ENCODE data around the gene NACC1. TPM values are rescaled to one million over a fixed set of nuclear protein-coding genes. Genes with fewer than 3 reads are reported as not detected.

NACC1 gene
- total RNA-seq, 1 donor from 2014 or later = 10.4 TPM

GRCh38 chr19:13076787-13077186 is 41.3 kb upstream of the NACC1 start:
- Histone ChIP-seq H3K4me1 (ENCODE audit: control insufficient read depth in 3 of 3, insufficient read depth in 3 of 3, low read length in 3 of 3) (peaks cover 59 to 79% (median 73%) of the 10 kb centered on the region in 3 donors), H3K27ac (ENCODE audit: low read depth, low read length) (peak overlapping the region; percentile 30), H3K27me3 (ENCODE audit: control insufficient read depth in 3 of 3, insufficient read depth in 3 of 3, low read length in 3 of 3) (no peaks in the 10 kb centered on the region), H3K9me3 (ENCODE audit: control insufficient read depth in 3 of 3, low read length in 3 of 3) (no peaks in the 10 kb centered on the region), H3K4me3 (ENCODE audit: low read length in 3 of 3) (no peak overlapping the region), H3K9ac (ENCODE audit: low read depth in 1 of 3, low read length in 3 of 3) (peak overlapping the region in 2 of 3 donors; percentile 54 to 76), H3K36me3 (ENCODE audit: control insufficient read depth in 3 of 3, insufficient read depth in 3 of 3, low read length in 3 of 3) (peaks cover 36 to 51% (median 49%) of the 10 kb centered on the region in 3 donors)

DNA sequence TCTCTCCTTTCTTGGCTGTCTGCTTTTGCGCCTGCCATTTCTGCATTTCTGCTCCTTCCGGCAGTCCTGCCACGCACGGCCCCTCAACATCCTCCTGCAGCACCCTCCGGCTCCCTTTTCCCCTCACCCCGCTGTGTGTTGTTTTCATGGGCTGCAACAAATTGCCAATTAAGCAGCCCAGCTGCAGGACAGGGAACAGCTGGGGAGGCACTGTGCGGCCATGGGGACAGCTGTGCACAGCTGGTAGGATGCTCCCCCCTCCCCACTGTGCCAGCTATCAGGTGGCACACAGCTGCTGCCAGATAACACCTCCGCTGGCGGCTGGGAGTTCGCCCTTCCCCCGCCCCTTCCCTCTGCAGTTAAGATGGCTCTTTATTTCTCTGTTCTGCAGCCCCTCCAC is 40.8 kb upstream of the NACC1 start:
- Histone ChIP-seq H3K27me3 (ENCODE audit: control insufficient read depth in 3 of 3, insufficient read depth in 3 of 3, low read length in 3 of 3) (no peaks in the 10 kb centered on the region), H3K4me1 (ENCODE audit: control insufficient read depth in 3 of 3, insufficient read depth in 3 of 3, low read length in 3 of 3) (peaks cover 59 to 79% (median 73%) of the 10 kb centered on the region in 3 donors), H3K9me3 (ENCODE audit: control insufficient read depth in 3 of 3, low read length in 3 of 3) (no peaks in the 10 kb centered on the region), H3K36me3 (ENCODE audit: control insufficient read depth in 3 of 3, insufficient read depth in 3 of 3, low read length in 3 of 3) (peaks cover 36 to 54% (median 52%) of the 10 kb centered on the region in 3 donors), H3K4me3 (ENCODE audit: low read length in 3 of 3) (no peak overlapping the region), H3K27ac (ENCODE audit: low read depth, low read length) (peak overlapping the region; percentile 30), H3K9ac (ENCODE audit: low read depth in 1 of 3, low read length in 3 of 3) (peak overlapping the region in 1 of 3 donors; percentile 76)

DNA sequence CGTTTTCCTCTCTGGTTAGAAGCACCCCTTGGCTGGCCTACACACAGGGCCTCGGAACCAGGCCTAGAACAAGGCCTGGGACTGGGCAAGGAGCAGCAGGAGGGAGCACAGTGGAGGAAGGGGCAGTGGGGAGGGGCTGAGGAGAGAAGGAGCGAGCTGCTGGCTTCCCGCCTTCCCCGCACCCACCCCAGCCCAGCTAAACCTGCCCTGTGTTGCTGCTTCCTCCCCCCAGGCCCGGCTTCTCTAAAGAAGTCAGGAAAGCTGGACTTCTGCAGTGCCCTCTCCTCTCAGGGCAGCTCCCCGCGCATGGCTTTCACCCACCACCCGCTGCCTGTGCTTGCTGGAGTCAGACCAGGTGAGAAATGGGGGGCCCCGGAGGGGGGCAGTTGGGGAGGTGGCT is 39.7 kb upstream of the NACC1 start:
- H3K4me1 ChIP-seq (ENCODE audit: control insufficient read depth in 3 of 3, insufficient read depth in 3 of 3, low read length in 3 of 3) = peaks cover 67 to 79% (median 76%) of the 10 kb centered on the region in 3 donors
- H3K36me3 ChIP-seq (ENCODE audit: control insufficient read depth in 3 of 3, insufficient read depth in 3 of 3, low read length in 3 of 3) = peaks cover 36 to 59% (median 57%) of the 10 kb centered on the region in 3 donors
- H3K27ac ChIP-seq (ENCODE audit: low read depth, low read length) = peak overlapping the region; percentile 69
- no peaks in the 10 kb centered on the region for H3K9me3 ChIP-seq (ENCODE audit: control insufficient read depth in 3 of 3, low read length in 3 of 3)
- peak overlapping the region; percentile 21 to 76 (median 25) for H3K9ac ChIP-seq (ENCODE audit: low read depth in 1 of 3, low read length in 3 of 3)
- H3K4me3 ChIP-seq (ENCODE audit: low read length in 3 of 3) = no peak overlapping the region
- no peaks in the 10 kb centered on the region for H3K27me3 ChIP-seq (ENCODE audit: control insufficient read depth in 3 of 3, insufficient read depth in 3 of 3, low read length in 3 of 3)

DNA sequence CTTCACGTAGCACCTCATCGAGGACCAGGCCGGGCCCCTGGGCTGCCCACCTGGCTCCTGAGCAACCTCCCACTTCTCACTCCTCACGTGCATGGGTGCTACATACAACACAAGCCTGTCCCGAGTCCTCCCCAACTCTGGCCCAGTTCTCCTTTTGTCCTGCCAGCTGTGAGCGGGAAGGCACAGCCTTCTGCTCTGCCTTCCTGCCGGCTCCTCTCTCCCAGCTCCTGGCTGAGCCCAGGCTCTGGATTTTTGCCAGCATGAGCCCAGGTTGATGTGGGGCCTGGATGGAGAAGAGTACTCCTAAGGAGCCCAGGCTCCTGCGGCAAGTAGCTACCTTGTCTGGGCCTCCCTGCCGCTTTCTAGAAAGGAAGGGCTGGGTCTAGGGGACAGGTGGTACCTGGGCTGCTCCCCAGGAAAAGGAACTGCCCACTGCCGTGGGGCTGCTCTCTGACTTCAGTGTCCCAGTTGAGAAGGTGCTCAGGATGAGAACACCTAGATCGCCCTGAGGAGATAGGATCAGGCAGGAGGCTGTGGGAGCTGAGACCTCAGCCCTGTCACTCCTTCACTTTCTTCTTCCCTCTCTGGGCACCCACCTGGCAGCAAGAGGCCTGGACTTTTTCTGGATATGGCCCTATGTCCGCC is 39.0 kb upstream of the NACC1 start:
- H3K4me1 ChIP-seq (ENCODE audit: control insufficient read depth in 3 of 3, insufficient read depth in 3 of 3, low read length in 3 of 3) = peaks cover 65 to 77% (median 74%) of the 10 kb centered on the region in 3 donors
- no peaks in the 10 kb centered on the region for H3K27me3 ChIP-seq (ENCODE audit: control insufficient read depth in 3 of 3, insufficient read depth in 3 of 3, low read length in 3 of 3)
- H3K4me3 ChIP-seq (ENCODE audit: low read length in 3 of 3) = peak overlapping the region in 1 of 3 donors; percentile 52
- H3K27ac ChIP-seq (ENCODE audit: low read depth, low read length) = peak overlapping the region; percentile 69
- peak overlapping the region; percentile 38 to 76 (median 48) for H3K9ac ChIP-seq (ENCODE audit: low read depth in 1 of 3, low read length in 3 of 3)
- H3K9me3 ChIP-seq (ENCODE audit: control insufficient read depth in 3 of 3, low read length in 3 of 3) = no peaks in the 10 kb centered on the region
- peaks cover 34 to 58% (median 56%) of the 10 kb centered on the region in 3 donors for H3K36me3 ChIP-seq (ENCODE audit: control insufficient read depth in 3 of 3, insufficient read depth in 3 of 3, low read length in 3 of 3)

DNA sequence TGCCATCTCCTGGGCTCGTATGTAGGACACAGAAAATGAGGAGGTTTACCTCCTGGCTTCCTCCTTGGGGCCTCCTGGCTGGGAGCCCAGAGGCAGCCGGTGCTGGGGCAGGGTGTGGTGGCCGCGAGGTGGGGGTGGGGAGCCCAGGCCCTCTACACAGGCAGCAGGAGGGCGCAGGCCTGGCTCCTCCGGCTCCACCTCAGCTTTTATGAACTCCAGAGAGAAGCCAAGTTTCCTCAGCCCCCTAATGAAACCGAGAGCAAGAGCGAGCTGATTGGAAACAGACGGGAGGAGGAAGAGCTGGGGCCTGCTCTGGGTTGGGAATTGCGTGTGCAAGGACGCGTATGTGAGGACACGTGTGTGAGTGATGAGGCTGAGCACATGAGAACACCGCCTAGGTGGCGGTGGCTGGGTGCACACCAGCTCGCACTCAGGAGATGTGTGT is 38.5 kb upstream of the NACC1 start:
- H3K9ac ChIP-seq (ENCODE audit: low read depth in 1 of 3, low read length in 3 of 3) = peak overlapping the region in 2 of 3 donors; percentile 48 to 76
- H3K9me3 ChIP-seq (ENCODE audit: control insufficient read depth in 3 of 3, low read length in 3 of 3) = no peaks in the 10 kb centered on the region

GRCh38 chr19:13082192-13083007 is 35.7 kb upstream of the NACC1 start:
- Histone ChIP-seq H3K9ac (ENCODE audit: low read depth in 1 of 3, low read length in 3 of 3) (peak overlapping the region in 1 of 3 donors; percentile 45), H3K36me3 (ENCODE audit: control insufficient read depth in 3 of 3, insufficient read depth in 3 of 3, low read length in 3 of 3) (peaks cover 35 to 61% (median 53%) of the 10 kb centered on the region in 3 donors), H3K4me1 (ENCODE audit: control insufficient read depth in 3 of 3, insufficient read depth in 3 of 3, low read length in 3 of 3) (peaks cover 45 to 65% (median 58%) of the 10 kb centered on the region in 3 donors), H3K4me3 (ENCODE audit: low read length in 3 of 3) (no peak overlapping the region), H3K27ac (ENCODE audit: low read depth, low read length) (peak overlapping the region; percentile 23), H3K9me3 (ENCODE audit: control insufficient read depth in 3 of 3, low read length in 3 of 3) (no peaks in the 10 kb centered on the region), H3K27me3 (ENCODE audit: control insufficient read depth in 3 of 3, insufficient read depth in 3 of 3, low read length in 3 of 3) (no peaks in the 10 kb centered on the region)

More for the DNA sequence above, 38.5 kb upstream of the NACC1 start:
- peaks cover 64 to 76% (median 72%) of the 10 kb centered on the region in 3 donors for H3K4me1 ChIP-seq (ENCODE audit: control insufficient read depth in 3 of 3, insufficient read depth in 3 of 3, low read length in 3 of 3)
- no peak overlapping the region for H3K4me3 ChIP-seq (ENCODE audit: low read length in 3 of 3)
- H3K27me3 ChIP-seq (ENCODE audit: control insufficient read depth in 3 of 3, insufficient read depth in 3 of 3, low read length in 3 of 3) = no peaks in the 10 kb centered on the region
- H3K27ac ChIP-seq (ENCODE audit: low read depth, low read length) = peak overlapping the region; percentile 69
- peaks cover 31 to 56% (median 56%) of the 10 kb centered on the region in 3 donors for H3K36me3 ChIP-seq (ENCODE audit: control insufficient read depth in 3 of 3, insufficient read depth in 3 of 3, low read length in 3 of 3)

DNA sequence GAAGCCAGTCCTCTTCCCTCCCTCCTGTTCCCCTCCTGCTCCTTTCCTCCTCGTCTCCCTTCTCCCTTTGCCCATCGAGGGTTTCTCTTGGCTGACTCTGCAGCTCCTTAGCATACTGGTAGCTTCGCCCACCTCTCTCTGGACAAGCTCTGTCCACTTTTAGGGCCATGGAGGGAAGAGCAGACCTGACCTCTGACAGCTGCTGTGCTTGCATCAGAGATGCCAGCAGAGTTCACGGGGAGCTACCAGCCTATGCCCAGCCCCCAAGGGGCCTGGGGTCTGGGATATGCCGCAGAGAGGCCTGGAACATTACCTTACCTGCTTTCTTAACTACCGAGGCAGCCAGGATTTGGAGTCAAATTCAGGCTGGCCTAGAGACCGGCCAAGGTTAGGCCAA is 35.1 kb upstream of the NACC1 start:
- Histone ChIP-seq H3K27ac (ENCODE audit: low read depth, low read length) (peak overlapping the region; percentile 23), H3K4me3 (ENCODE audit: low read length in 3 of 3) (no peak overlapping the region), H3K4me1 (ENCODE audit: control insufficient read depth in 3 of 3, insufficient read depth in 3 of 3, low read length in 3 of 3) (peaks cover 39 to 59% (median 52%) of the 10 kb centered on the region in 3 donors), H3K27me3 (ENCODE audit: control insufficient read depth in 3 of 3, insufficient read depth in 3 of 3, low read length in 3 of 3) (no peaks in the 10 kb centered on the region), H3K9ac (ENCODE audit: low read depth in 1 of 3, low read length in 3 of 3) (peak overlapping the region in 1 of 3 donors; percentile 45), H3K9me3 (ENCODE audit: control insufficient read depth in 3 of 3, low read length in 3 of 3) (no peaks in the 10 kb centered on the region), H3K36me3 (ENCODE audit: control insufficient read depth in 3 of 3, insufficient read depth in 3 of 3, low read length in 3 of 3) (peaks cover 36 to 63% (median 49%) of the 10 kb centered on the region in 3 donors)

GRCh38 chr19:13083627-13084026 is 34.4 kb upstream of the NACC1 start:
- Histone ChIP-seq H3K4me1 (ENCODE audit: control insufficient read depth in 3 of 3, insufficient read depth in 3 of 3, low read length in 3 of 3) (peaks cover 33 to 52% (median 45%) of the 10 kb centered on the region in 3 donors), H3K36me3 (ENCODE audit: control insufficient read depth in 3 of 3, insufficient read depth in 3 of 3, low read length in 3 of 3) (peaks cover 36 to 62% (median 48%) of the 10 kb centered on the region in 3 donors), H3K27me3 (ENCODE audit: control insufficient read depth in 3 of 3, insufficient read depth in 3 of 3, low read length in 3 of 3) (no peaks in the 10 kb centered on the region), H3K4me3 (ENCODE audit: low read length in 3 of 3) (no peak overlapping the region), H3K9ac (ENCODE audit: low read depth in 1 of 3, low read length in 3 of 3) (peak overlapping the region in 1 of 3 donors; percentile 45), H3K27ac (ENCODE audit: low read depth, low read length) (peak overlapping the region; percentile 23), H3K9me3 (ENCODE audit: control insufficient read depth in 3 of 3, low read length in 3 of 3) (no peaks in the 10 kb centered on the region)

DNA sequence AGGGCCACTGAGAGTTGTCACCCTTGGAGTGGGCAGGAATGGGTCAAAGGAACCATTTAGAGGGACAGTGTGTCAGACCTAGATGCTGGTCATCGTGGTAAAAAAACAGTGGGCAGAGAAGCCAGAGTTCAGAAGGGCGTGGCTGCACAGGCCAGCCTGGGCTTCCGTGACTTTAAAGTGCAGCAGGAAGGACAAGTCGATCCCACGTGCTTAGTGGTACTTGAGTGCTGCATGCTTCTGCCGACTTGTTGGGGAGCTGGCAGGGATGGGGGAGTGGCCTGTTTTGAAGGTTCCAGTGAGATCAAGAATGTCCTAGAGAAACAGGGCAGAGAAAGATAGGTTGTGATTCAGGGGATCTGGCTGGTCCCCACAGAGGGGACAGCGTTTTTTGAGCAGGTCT is 32.4 kb upstream of the NACC1 start:
- no peak overlapping the region for H3K4me3 ChIP-seq (ENCODE audit: low read length in 3 of 3)
- H3K9ac ChIP-seq (ENCODE audit: low read depth in 1 of 3, low read length in 3 of 3) = peak overlapping the region in 1 of 3 donors; percentile 40
- H3K9me3 ChIP-seq (ENCODE audit: control insufficient read depth in 3 of 3, low read length in 3 of 3) = no peaks in the 10 kb centered on the region
- H3K4me1 ChIP-seq (ENCODE audit: control insufficient read depth in 3 of 3, insufficient read depth in 3 of 3, low read length in 3 of 3) = peaks cover 33 to 52% (median 49%) of the 10 kb centered on the region in 3 donors
- no peak overlapping the region for H3K27ac ChIP-seq (ENCODE audit: low read depth, low read length)
- H3K27me3 ChIP-seq (ENCODE audit: control insufficient read depth in 3 of 3, insufficient read depth in 3 of 3, low read length in 3 of 3) = no peaks in the 10 kb centered on the region
- peaks cover 45 to 63% (median 45%) of the 10 kb centered on the region in 3 donors for H3K36me3 ChIP-seq (ENCODE audit: control insufficient read depth in 3 of 3, insufficient read depth in 3 of 3, low read length in 3 of 3)

All from skeletal muscle tissue (tissue), 4 donors.